ENCODE results near the gene IZUMO1R.
"Not testable (repeated sequence)": the region's sequence is repeated elsewhere in the genome, so short reads cannot be mapped to it uniquely, and the experiment has no call there.

The IZUMO1R gene

GRCh38 chr11:94342250-94342649, 37.9 kb downstream of the IZUMO1R start:
- no peak overlapping the region for H3K4me3 ChIP-seq (ENCODE audit: low read depth, low read length)
- DNase-seq (ENCODE audit: low read depth), result peak; percentile 17
- no peak for TF ChIP-seq MAX (IDR thresholded peaks at IDR 0.05; ENCODE audit: low read depth, low read length)
- no peak for TF ChIP-seq CTCF (IDR thresholded peaks at IDR 0.05; ENCODE audit: low read depth, low read length)
- no peak for TF ChIP-seq MYC (IDR thresholded peaks at IDR 0.05; ENCODE audit: low read depth, low read length)
- TF ChIP-seq POLR2A (IDR thresholded peaks at IDR 0.05; ENCODE audit: extremely low read depth, insufficient read length), result no peak

GRCh38 chr11:94343495-94343894, 39.1 kb downstream of the IZUMO1R start:
- no peak for TF ChIP-seq POLR2A (IDR thresholded peaks at IDR 0.05; ENCODE audit: extremely low read depth, insufficient read length)
- no peak for TF ChIP-seq CTCF (IDR thresholded peaks at IDR 0.05; ENCODE audit: low read depth, low read length)
- TF ChIP-seq MYC (IDR thresholded peaks at IDR 0.05; ENCODE audit: low read depth, low read length), result no peak
- TF ChIP-seq MAX (IDR thresholded peaks at IDR 0.05; ENCODE audit: low read depth, low read length), result no peak
- DNase-seq (ENCODE audit: low read depth), result no peak
- H3K4me3 ChIP-seq (ENCODE audit: low read depth, low read length), result no peak overlapping the region

GRCh38 chr11:94346311-94346710, 41.9 kb downstream of the IZUMO1R start:
- not testable (repeated sequence) for H3K4me3 ChIP-seq (ENCODE audit: low read depth, low read length); DNase-seq (ENCODE audit: low read depth)

- not testable (repeated sequence) for DNase-seq (ENCODE audit: low read depth); H3K4me3 ChIP-seq (ENCODE audit: low read depth, low read length)
Observed at GRCh38 chr11:94350850-94351563, 46.6 kb downstream of the IZUMO1R start.
